ENCODE data around the gene ZBTB14. TPM values are rescaled to one million over a fixed set of nuclear protein-coding genes. Genes with fewer than 3 reads are reported as not detected.

The ZBTB14 gene
- total RNA-seq, 1 experiment from 2014 or later, result 17.3 TPM

- H3K9me3 ChIP-seq (replicated peaks), result no peaks in the 10 kb centered on the region
Observed at GRCh38 chr18:5300476-5301010, 5.0 kb upstream of the ZBTB14 start.

GRCh38 chr18:5298156-5298852, 2.8 kb upstream of the ZBTB14 start:
- no peak for DNase-seq (ENCODE audit: low read depth in 1 of 2, low spot score in 2 of 2)
- Histone ChIP-seq H3K9me3 (replicated peaks) (no peaks in the 10 kb centered on the region), H3K4me1 (replicated peaks) (peaks cover 22% of the 10 kb centered on the region), H3K27ac (no peak overlapping the region), H3K27me3 (replicated peaks) (peaks cover 4% of the 10 kb centered on the region; the same call in 1 of the 2 replicates), H3K4me3 (no peak overlapping the region), H3K36me3 (no peaks in the 10 kb centered on the region; the same call in 1 of the 2 replicates)

More at GRCh38 chr18:5300476-5301010, 5.0 kb upstream of the ZBTB14 start:
- H3K36me3 ChIP-seq, result no peaks in the 10 kb centered on the region
- DNase-seq (ENCODE audit: low read depth in 1 of 2, low spot score in 2 of 2), result no peak
- no peak overlapping the region for H3K27ac ChIP-seq
- H3K27me3 ChIP-seq (replicated peaks), result peaks cover 5% of the 10 kb centered on the region; the same call in 1 of the 2 replicates
- no peak overlapping the region for H3K4me3 ChIP-seq
- H3K4me1 ChIP-seq (replicated peaks), result peaks cover 11% of the 10 kb centered on the region

GRCh38 chr18:5297597-5297996, 2.1 kb upstream of the ZBTB14 start:
- Histone ChIP-seq H3K4me1 (replicated peaks) (peaks cover 22% of the 10 kb centered on the region), H3K36me3 (peaks cover 6% of the 10 kb centered on the region), H3K27me3 (replicated peaks) (no peaks in the 10 kb centered on the region; the same call in 1 of the 2 replicates), H3K9me3 (replicated peaks) (no peaks in the 10 kb centered on the region), H3K27ac (no peak overlapping the region), H3K4me3 (no peak overlapping the region)
- DNase-seq (ENCODE audit: low read depth in 1 of 2, low spot score in 2 of 2), result no peak

GRCh38 chr18:5296706-5297320, 1.3 kb upstream of the ZBTB14 start:
- Histone ChIP-seq H3K4me1 (replicated peaks) (peaks cover 22% of the 10 kb centered on the region), H3K27me3 (replicated peaks) (no peaks in the 10 kb centered on the region; the same call in 1 of the 2 replicates), H3K4me3 (peak overlapping the region; percentile 71), H3K36me3 (peaks cover 13% of the 10 kb centered on the region), H3K27ac (peak overlapping the region; percentile 81), H3K9me3 (replicated peaks) (no peaks in the 10 kb centered on the region)
- DNase-seq (ENCODE audit: low read depth in 1 of 2, low spot score in 2 of 2), result peak; percentile 80 to 82

- H3K4me1 ChIP-seq (replicated peaks), result peaks cover 22% of the 10 kb centered on the region
- H3K27me3 ChIP-seq (replicated peaks), result no peaks in the 10 kb centered on the region; the same call in 1 of the 2 replicates
- peak overlapping the region; percentile 81 for H3K27ac ChIP-seq
- peaks cover 20% of the 10 kb centered on the region for H3K36me3 ChIP-seq
- H3K9me3 ChIP-seq (replicated peaks), result no peaks in the 10 kb centered on the region
- peak overlapping the region; percentile 71 for H3K4me3 ChIP-seq
- DNase-seq (ENCODE audit: low read depth in 1 of 2, low spot score in 2 of 2), result peak; percentile 95 to 96
Observed at GRCh38 chr18:5295981-5296705, 617 bp upstream of the ZBTB14 start.

GRCh38 chr18:5294457-5295230, 882 bp downstream of the ZBTB14 start:
- Histone ChIP-seq H3K4me1 (replicated peaks) (peaks cover 22% of the 10 kb centered on the region), H3K9me3 (replicated peaks) (no peaks in the 10 kb centered on the region), H3K27me3 (replicated peaks) (no peaks in the 10 kb centered on the region), H3K27ac (peak overlapping the region; percentile 59), H3K36me3 (peaks cover 33% of the 10 kb centered on the region), H3K4me3 (peak overlapping the region; percentile 71)
- DNase-seq (ENCODE audit: low read depth in 1 of 2, low spot score in 2 of 2), result peak; percentile 49 to 67

GRCh38 chr18:5294113-5294456, 1.4 kb downstream of the ZBTB14 start:
- Histone ChIP-seq H3K27ac (no peak overlapping the region; the same call in 1 of the 2 replicates), H3K9me3 (replicated peaks) (no peaks in the 10 kb centered on the region), H3K4me1 (replicated peaks) (peaks cover 22% of the 10 kb centered on the region), H3K4me3 (peak overlapping the region; percentile 71), H3K27me3 (replicated peaks) (no peaks in the 10 kb centered on the region), H3K36me3 (peaks cover 33% of the 10 kb centered on the region)
- DNase-seq (ENCODE audit: low read depth in 1 of 2, low spot score in 2 of 2), result no peak

GRCh38 chr18:5288517-5288935, 7.0 kb downstream of the ZBTB14 start:
- no peak for DNase-seq (ENCODE audit: low read depth in 1 of 2, low spot score in 2 of 2)
- Histone ChIP-seq H3K27ac (no peak overlapping the region), H3K27me3 (replicated peaks) (no peaks in the 10 kb centered on the region), H3K4me3 (no peak overlapping the region), H3K4me1 (replicated peaks) (no peaks in the 10 kb centered on the region), H3K36me3 (peaks cover 38% of the 10 kb centered on the region), H3K9me3 (replicated peaks) (no peaks in the 10 kb centered on the region)

GRCh38 chr18:5287854-5288253, 7.7 kb downstream of the ZBTB14 start:
- Histone ChIP-seq H3K36me3 (peaks cover 35% of the 10 kb centered on the region), H3K4me1 (replicated peaks) (no peaks in the 10 kb centered on the region), H3K4me3 (no peak overlapping the region), H3K27ac (no peak overlapping the region), H3K27me3 (replicated peaks) (no peaks in the 10 kb centered on the region), H3K9me3 (replicated peaks) (no peaks in the 10 kb centered on the region)
- DNase-seq (ENCODE audit: low read depth in 1 of 2, low spot score in 2 of 2), result no peak

- Histone ChIP-seq H3K27me3 (replicated peaks) (no peaks in the 10 kb centered on the region), H3K27ac (no peak overlapping the region), H3K36me3 (peaks cover 22% of the 10 kb centered on the region), H3K4me1 (replicated peaks) (no peaks in the 10 kb centered on the region), H3K4me3 (no peak overlapping the region), H3K9me3 (replicated peaks) (no peaks in the 10 kb centered on the region)
- DNase-seq (ENCODE audit: low read depth in 1 of 2, low spot score in 2 of 2), result no peak
Observed at GRCh38 chr18:5286525-5286924, 9.0 kb downstream of the ZBTB14 start.

GRCh38 chr18:5285326-5285725, 10.2 kb downstream of the ZBTB14 start:
- Histone ChIP-seq H3K4me3 (no peak overlapping the region), H3K36me3 (peaks cover 10% of the 10 kb centered on the region; the same call in 1 of the 2 replicates), H3K27me3 (replicated peaks) (no peaks in the 10 kb centered on the region), H3K9me3 (replicated peaks) (no peaks in the 10 kb centered on the region; the same call in 1 of the 2 replicates), H3K4me1 (replicated peaks) (no peaks in the 10 kb centered on the region), H3K27ac (no peak overlapping the region)
- no peak for DNase-seq (ENCODE audit: low read depth in 1 of 2, low spot score in 2 of 2)

- H3K27ac ChIP-seq, result no peak overlapping the region
- no peaks in the 10 kb centered on the region for H3K4me1 ChIP-seq (replicated peaks)
- DNase-seq (ENCODE audit: low read depth in 1 of 2, low spot score in 2 of 2), result no peak
- H3K27me3 ChIP-seq (replicated peaks), result no peaks in the 10 kb centered on the region
- peaks cover 5% of the 10 kb centered on the region; the same call in 1 of the 2 replicates for H3K36me3 ChIP-seq
- H3K4me3 ChIP-seq, result no peak overlapping the region
- H3K9me3 ChIP-seq (replicated peaks), result no peaks in the 10 kb centered on the region; the same call in 1 of the 2 replicates
Observed at GRCh38 chr18:5284808-5285207, 10.7 kb downstream of the ZBTB14 start.

GRCh38 chr18:5282770-5283169, 12.8 kb downstream of the ZBTB14 start:
- H3K27me3 ChIP-seq (replicated peaks), result no peaks in the 10 kb centered on the region
- no peaks in the 10 kb centered on the region; the same call in 1 of the 2 replicates for H3K9me3 ChIP-seq (replicated peaks)
- no peaks in the 10 kb centered on the region; the same call in 1 of the 2 replicates for H3K36me3 ChIP-seq
- H3K4me1 ChIP-seq (replicated peaks), result no peaks in the 10 kb centered on the region
- H3K4me3 ChIP-seq, result no peak overlapping the region
- no peak for DNase-seq (ENCODE audit: low read depth in 1 of 2, low spot score in 2 of 2)
- H3K27ac ChIP-seq, result no peak overlapping the region
